NCI-H1092 (cell line): ENCODE measurements around the gene ERC1.

ENCODE experiments used
- DNase-seq: peaks from one replicate; lab custom pipeline; 2025; lab: John Stamatoyannopoulos, UW

The ERC1 gene

GRCh38 chr12:1517734-1518525 is 526.9 kb downstream of the ERC1 start:
- no peak for DNase-seq

DNA sequence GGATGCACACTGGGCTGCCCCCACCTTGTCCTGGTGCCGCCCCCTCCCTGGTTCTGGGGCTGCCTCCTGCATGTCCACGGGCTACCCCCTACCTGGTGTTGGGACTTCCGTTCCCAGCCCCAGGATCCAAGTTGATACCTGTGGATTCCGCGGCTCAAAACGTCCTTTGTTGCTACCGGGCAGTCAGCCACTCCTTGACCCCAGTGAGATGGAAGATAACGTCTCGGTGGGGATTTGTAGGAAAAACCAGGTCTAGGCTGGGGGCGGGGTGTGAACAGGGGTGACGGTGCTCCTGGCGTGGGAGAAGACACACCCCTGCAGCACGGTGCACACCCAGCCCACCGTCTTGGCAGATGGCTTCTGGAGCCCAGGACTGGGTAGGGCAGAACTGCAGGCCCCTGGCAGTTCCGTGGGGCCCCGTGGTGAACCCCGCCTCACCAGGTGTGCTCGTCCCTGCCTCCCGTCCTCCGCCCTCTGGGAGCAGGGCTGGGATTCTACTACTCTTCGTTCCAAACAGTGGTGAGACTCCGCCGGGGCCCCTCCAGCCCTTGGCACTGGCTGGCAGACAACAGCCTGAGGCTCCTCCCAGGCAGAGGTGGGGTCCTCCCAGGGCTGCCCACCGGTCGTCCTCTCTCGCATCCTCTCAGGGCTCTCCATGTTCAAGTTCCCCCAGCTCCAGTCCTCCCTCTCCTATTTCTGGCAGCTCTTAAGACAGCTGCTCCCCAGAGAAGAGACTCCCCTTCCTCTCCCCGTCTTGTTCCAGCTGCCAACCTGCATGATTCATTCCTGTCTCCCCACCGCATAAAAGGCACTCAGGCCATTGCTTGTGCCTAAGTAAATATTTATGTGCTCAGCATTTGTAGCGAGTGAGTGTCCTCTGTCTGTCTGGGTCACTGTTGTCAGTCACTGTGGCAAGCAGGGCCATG is 527.8 kb downstream of the ERC1 start:
- peak; percentile 39 for DNase-seq

DNA sequence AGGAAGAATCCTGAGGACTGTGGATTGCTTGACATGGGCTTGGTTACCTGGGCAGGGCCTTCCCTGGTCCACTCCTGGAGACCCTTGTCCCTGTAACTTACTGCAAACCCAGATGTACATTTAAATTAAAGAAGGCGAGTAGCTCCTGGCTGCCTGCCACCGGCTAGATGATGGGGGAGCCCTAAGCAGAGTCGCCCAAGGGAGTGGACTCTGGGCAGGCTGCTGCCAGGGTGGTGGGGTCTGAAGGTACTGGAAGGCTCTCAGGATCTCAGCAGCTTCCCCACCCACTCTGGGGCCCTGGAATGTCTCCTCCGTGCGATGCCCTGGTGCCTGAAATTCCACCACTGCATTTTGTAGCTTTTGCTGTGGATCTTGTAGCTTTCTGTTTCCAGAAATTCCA is 528.6 kb downstream of the ERC1 start:
- DNase-seq, result no peak

- no peak for DNase-seq
Observed at GRCh38 chr12:1523046-1523445, 532.0 kb downstream of the ERC1 start.

DNA sequence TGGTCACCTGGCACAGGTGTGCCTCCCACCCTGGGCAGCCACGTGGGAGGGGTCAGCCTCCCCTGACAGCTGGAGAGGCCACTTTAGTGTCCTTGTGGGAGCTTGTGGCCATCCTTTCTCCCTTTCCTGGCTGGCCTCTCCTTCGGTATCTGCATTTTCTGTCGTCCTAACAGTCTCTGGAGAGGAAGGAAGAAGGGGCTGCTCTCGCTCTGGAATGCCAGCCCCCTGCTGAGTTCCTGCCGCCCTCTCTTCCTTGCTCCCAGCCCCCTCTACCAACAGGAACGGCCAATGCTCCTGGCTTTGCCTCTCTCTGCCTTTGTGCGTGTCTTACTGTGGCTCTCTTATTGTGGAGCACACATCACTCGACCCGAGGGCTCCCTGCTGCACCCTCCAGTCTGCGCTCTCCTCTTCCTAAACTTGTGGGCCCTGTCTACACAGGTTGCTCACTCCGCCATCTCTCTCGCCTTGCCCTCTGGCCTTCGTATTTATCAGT is 532.6 kb downstream of the ERC1 start:
- no peak for DNase-seq

DNA sequence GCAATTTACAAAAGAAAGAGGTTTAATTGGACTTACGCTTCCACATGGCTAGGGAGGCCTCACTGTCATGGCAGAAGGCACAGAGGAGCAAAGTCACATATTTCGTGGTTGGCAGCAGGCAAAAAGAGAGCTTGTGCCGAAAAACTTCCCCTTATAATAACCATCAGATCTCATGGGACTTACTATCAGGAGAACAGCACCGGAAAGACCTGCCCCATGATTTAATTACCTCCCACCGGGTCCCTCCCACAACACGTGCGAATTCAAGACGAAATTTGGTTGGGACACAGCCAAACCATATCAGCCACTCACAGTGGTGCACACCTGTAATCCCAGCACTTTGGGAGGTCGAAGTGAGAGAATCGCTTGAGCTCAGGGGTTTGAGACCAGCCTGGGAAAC is 534.8 kb downstream of the ERC1 start:
- DNase-seq, result no peak

- no peak for DNase-seq
Observed at GRCh38 chr12:1527789-1528188, 536.8 kb downstream of the ERC1 start.

- no peak for DNase-seq
Observed at GRCh38 chr12:1528791-1529190, 537.8 kb downstream of the ERC1 start.

- no peak for DNase-seq
Observed at GRCh38 chr12:1529228-1529861, 538.3 kb downstream of the ERC1 start.

GRCh38 chr12:1529862-1530591 is 539.0 kb downstream of the ERC1 start:
- no peak for DNase-seq

DNA sequence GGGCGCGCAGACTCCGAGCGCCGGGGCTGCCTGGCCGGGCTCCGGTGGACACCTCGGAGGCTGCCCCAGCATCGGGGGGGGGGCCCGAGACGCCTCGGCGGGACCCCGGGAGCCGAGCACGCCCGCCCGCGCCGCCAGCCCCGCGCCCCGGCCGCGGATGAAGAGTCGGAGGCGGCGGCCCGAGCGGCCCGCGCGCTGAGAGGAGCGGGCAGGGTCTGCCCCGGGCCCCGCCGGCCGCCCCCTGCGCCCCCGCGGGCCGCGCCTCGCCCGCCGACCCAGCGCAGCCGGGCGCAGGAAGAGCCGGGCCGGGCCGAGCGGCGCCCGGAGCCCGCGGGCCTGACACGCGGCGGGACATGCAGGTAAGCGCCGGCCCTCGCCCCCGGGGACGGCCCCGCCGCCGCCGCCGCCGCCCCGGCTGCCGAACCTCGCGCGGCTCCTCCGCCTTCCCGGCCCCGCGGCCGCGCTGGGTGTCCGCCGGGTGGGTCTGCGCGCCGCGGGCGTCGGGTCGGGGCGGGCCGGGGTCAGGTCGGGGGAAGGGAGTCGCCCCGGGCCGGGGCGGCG is 539.6 kb downstream of the ERC1 start:
- DNase-seq, result no peak

GRCh38 chr12:1531153-1531653 is 540.2 kb downstream of the ERC1 start:
- no peak for DNase-seq

DNA sequence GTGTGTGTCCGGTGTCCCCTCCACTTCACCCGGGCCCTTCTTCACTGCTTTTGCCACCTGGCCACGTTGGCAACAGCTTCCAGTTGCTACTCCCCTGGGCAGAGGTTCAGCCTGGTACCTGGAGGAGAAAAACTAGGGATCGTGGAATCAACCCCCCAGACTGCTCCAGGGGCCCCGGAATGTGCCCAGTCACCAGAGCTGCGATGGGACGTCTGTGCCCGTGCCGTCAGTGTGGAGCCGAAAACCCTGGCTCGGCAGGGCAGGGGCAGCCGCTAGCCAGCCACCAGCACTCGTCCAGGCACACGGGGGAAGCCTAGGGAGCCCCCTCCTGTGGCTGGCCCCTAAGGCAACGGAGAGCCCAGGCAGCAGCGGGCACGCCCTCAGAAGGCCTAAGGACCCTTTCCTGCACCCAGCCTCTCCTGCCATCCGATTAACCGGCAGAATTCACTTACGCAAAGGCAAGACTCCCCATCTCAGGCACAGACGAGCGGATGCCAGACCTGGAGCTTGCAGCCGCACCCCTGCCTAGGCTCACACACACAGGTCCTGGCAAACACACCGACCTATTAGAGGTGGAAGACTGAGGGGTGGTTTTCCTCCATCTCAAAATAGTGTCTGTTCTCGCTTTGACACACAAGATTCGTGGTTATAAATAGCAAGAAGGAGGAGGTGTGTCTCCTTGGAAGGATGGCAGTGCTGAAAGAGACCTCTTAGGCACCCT is 540.8 kb downstream of the ERC1 start:
- no peak for DNase-seq

DNA sequence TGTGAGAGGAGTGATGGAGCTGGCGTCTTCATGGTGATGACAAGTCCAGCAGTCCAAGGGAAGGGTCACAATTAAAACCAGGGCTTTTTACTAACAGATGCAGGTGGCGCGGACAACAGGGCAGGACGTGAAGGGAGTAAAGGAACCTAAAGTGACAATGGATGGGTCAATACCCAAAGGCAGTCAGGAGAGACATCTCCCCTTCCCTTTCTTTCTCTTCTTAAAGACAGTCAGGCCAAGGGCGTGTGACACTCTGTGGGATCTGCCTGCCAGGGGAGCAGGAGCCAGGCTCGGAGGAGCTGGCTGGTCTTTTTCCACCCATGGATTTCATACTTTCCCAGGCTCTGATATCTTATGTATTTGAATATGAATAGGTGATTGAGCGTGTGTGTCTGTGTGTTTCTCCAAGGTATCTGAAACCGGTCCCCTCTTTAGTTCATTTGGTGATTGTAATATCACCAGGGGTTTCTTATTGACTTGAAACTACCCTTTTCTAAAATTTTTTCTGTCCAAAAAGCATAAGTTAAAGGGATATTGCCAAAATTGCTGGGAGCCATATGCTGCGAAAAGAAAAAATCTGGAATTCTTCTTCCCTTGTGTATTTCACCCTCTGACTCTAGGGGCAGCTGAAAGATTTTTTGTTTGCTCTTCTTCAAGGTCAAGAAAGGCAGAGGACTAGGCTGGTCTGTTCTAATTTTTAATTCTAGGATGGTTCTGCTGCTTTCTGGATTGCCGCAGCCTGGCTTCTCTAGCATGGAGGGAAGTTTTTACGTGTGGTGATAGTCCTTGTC is 541.5 kb downstream of the ERC1 start:
- no peak for DNase-seq

DNA sequence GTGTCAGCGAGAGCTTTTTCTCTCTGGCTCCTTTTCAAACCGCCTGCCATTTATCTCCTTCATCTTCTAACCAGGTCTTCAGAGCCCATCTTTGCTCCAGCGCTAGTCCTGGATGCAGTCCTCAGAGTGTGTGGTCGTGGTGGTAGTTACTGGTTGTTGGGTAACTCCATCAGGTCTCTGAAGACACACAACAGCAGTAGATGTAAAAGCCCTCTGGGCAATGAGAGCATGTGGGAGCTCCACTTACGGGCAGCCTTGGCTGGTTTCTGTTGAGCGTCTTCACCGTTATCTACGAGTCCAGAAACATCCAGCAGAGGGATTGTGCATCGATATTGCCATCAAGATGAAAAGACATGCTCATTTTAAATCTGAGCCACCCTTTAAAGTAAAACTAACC is 542.2 kb downstream of the ERC1 start:
- no peak for DNase-seq

GRCh38 chr12:1533602-1534304 is 542.7 kb downstream of the ERC1 start:
- DNase-seq, result no peak

GRCh38 chr12:1534748-1535147 is 543.7 kb downstream of the ERC1 start:
- DNase-seq, result no peak

- DNase-seq, result no peak
Observed at GRCh38 chr12:1536817-1537216, 545.8 kb downstream of the ERC1 start.

DNA sequence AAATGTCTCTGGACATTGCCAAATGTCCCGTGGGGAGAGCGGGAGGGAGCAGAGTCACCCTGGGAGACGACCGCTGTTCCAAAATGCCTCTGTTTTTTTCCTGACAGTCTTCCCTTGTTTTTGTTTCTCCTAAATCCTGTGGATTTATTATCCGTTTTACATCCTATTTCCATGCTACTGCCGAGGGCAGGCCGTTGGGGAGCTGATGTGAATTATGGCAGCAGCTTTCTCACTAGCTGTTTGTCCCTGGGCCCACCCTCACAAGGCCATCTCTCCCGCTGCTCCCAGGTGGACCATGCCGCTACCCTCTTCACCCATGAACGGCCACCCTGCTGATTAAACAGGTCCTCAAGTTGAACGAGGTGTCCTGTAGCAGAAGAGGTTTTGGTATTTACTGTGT is 548.1 kb downstream of the ERC1 start:
- no peak for DNase-seq
